ENCODE measurements around the gene PHF21A.

Gene PHF21A

DNA sequence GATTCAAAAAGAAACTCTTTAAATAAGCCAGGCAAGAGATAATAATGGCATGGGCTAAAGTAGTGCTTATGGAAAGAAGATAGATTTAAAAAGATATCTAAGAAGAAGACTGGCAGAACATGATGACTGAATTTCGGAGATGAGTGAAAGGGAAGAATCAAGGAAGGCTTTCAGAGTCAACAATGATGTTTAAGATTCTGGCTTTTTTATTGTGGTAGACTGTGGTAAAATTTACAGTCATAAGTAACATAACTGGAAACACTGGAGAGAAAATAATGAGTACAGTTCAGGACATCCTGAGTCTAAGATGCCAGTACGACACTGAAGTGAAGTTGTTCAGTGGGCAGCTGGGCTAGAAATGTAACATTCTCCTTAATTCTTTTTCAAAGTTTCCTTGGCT, 85.2 kb downstream of the PHF21A start:
- Histone ChIP-seq H3K4me2 (ENCODE audit: low read length) (no peak overlapping the region), H3F3A (ENCODE audit: insufficient read depth, low read length) (no peaks in the 10 kb centered on the region), H3K9me3 (ENCODE audit: low read length) (no peaks in the 10 kb centered on the region), H3K27ac (ENCODE audit: low read depth, low read length, poor library complexity, severe bottlenecking) (no peak overlapping the region), H3K9ac (ENCODE audit: low read length) (no peak overlapping the region), H4K20me1 (ENCODE audit: insufficient read depth, low read length) (no peaks in the 10 kb centered on the region), H3K27me3 (ENCODE audit: insufficient read depth, low read length) (no peaks in the 10 kb centered on the region), H3K36me3 (ENCODE audit: insufficient read depth, low read length) (no peaks in the 10 kb centered on the region), H3K79me2 (ENCODE audit: insufficient read depth, low read length) (no peaks in the 10 kb centered on the region), H2AFZ (ENCODE audit: low read length) (no peak overlapping the region), H3K4me1 (ENCODE audit: insufficient read depth, low read length, severe bottlenecking) (no peaks in the 10 kb centered on the region), H3K4me3 (ENCODE audit: low read depth, low read length, poor library complexity, severe bottlenecking) (no peak overlapping the region), H3K9me2 (ENCODE audit: low read depth, low read length) (no peaks in the 10 kb centered on the region)
- no peak for TF ChIP-seq EZH2 (IDR thresholded peaks at IDR 0.05; ENCODE audit: borderline replicate concordance, low read length)
- TF ChIP-seq, protein P1, sequence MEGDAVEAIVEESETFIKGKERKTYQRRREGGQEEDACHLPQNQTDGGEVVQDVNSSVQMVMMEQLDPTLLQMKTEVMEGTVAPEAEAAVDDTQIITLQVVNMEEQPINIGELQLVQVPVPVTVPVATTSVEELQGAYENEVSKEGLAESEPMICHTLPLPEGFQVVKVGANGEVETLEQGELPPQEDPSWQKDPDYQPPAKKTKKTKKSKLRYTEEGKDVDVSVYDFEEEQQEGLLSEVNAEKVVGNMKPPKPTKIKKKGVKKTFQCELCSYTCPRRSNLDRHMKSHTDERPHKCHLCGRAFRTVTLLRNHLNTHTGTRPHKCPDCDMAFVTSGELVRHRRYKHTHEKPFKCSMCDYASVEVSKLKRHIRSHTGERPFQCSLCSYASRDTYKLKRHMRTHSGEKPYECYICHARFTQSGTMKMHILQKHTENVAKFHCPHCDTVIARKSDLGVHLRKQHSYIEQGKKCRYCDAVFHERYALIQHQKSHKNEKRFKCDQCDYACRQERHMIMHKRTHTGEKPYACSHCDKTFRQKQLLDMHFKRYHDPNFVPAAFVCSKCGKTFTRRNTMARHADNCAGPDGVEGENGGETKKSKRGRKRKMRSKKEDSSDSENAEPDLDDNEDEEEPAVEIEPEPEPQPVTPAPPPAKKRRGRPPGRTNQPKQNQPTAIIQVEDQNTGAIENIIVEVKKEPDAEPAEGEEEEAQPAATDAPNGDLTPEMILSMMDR (IDR thresholded peaks at IDR 0.05; ENCODE audit: low read length) = no peak

DNA sequence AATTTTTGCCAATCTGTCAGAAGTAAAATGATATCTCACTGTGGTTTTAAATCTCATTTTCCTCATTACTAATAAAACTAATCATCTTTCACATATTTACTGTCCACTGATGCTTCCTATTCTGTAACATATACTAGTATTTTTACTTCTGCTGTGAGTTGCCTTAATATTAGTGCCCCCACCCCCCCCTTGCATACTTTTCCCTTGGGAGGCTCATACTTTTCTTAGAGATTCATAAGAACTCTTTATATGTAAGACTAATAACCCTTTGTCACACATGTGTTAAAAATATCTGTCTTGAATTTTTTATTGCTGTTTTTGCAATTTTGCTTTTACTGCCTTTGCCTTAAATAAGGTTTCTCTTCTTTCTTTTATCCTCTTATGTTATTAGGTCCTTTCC, 87.2 kb downstream of the PHF21A start:
- no peaks in the 10 kb centered on the region for H4K20me1 ChIP-seq (ENCODE audit: insufficient read depth, low read length)
- H3K27ac ChIP-seq (ENCODE audit: low read depth, low read length, poor library complexity, severe bottlenecking) = no peak overlapping the region
- H2AFZ ChIP-seq (ENCODE audit: low read length) = no peak overlapping the region
- H3K4me3 ChIP-seq (ENCODE audit: low read depth, low read length, poor library complexity, severe bottlenecking) = no peak overlapping the region
- H3K9me3 ChIP-seq (ENCODE audit: low read length) = no peaks in the 10 kb centered on the region
- no peak overlapping the region for H3K9ac ChIP-seq (ENCODE audit: low read length)
- TF ChIP-seq EZH2 (IDR thresholded peaks at IDR 0.05; ENCODE audit: borderline replicate concordance, low read length) = no peak
- TF ChIP-seq, protein P1 (IDR thresholded peaks at IDR 0.05; ENCODE audit: low read length) = no peak
- H3K79me2 ChIP-seq (ENCODE audit: insufficient read depth, low read length) = no peaks in the 10 kb centered on the region
- H3K4me1 ChIP-seq (ENCODE audit: insufficient read depth, low read length, severe bottlenecking) = no peaks in the 10 kb centered on the region
- H3K27me3 ChIP-seq (ENCODE audit: insufficient read depth, low read length) = no peaks in the 10 kb centered on the region
- no peaks in the 10 kb centered on the region for H3K9me2 ChIP-seq (ENCODE audit: low read depth, low read length)
- no peaks in the 10 kb centered on the region for H3F3A ChIP-seq (ENCODE audit: insufficient read depth, low read length)
- H3K36me3 ChIP-seq (ENCODE audit: insufficient read depth, low read length) = no peaks in the 10 kb centered on the region
- no peak overlapping the region for H3K4me2 ChIP-seq (ENCODE audit: low read length)

DNA sequence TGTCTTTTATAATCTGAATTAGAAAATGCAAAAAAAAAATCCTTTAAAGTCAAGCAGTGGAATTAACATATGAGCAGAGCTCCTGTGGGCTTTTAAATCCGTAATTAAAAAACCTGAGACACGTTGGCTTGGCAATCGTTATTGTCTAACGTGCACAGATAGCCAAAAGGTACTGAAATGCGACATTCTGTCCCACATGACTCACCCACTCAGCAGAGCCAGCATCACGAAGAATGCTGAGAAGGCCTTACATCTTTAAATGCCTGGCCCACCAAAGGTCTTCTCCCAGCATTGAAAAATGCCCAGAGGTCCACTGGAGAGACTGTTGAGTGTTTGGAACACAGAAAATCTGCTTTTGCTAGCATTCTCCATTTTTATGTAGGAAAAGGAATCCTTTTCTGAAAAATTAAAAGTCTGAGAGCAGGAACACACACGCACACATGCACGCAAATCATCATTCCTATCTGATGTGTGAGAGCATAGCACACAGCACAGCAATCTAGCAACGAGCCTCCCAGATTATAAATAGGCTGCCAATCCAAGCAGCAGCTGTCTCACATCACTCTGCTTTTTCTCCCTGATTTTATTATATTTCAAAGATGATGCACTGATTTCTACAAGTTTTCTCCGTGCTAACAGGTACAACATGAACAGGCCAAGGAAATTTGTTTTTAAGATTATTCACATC, 94.5 kb downstream of the PHF21A start:
- Histone ChIP-seq H2AFZ (ENCODE audit: low read length) (no peak overlapping the region), H3K36me3 (ENCODE audit: insufficient read depth, low read length) (no peaks in the 10 kb centered on the region), H3K27ac (ENCODE audit: low read depth, low read length, poor library complexity, severe bottlenecking) (no peak overlapping the region), H3K79me2 (ENCODE audit: insufficient read depth, low read length) (no peaks in the 10 kb centered on the region), H3K9me2 (ENCODE audit: low read depth, low read length) (no peaks in the 10 kb centered on the region), H3K27me3 (ENCODE audit: insufficient read depth, low read length) (no peaks in the 10 kb centered on the region), H3F3A (ENCODE audit: insufficient read depth, low read length) (no peaks in the 10 kb centered on the region), H4K20me1 (ENCODE audit: insufficient read depth, low read length) (no peaks in the 10 kb centered on the region), H3K4me3 (ENCODE audit: low read depth, low read length, poor library complexity, severe bottlenecking) (no peak overlapping the region), H3K4me1 (ENCODE audit: insufficient read depth, low read length, severe bottlenecking) (no peaks in the 10 kb centered on the region), H3K9ac (ENCODE audit: low read length) (no peak overlapping the region), H3K4me2 (ENCODE audit: low read length) (no peak overlapping the region), H3K9me3 (ENCODE audit: low read length) (no peaks in the 10 kb centered on the region)
- TF ChIP-seq, protein P1 (IDR thresholded peaks at IDR 0.05; ENCODE audit: low read length) = no peak
- TF ChIP-seq EZH2 (IDR thresholded peaks at IDR 0.05; ENCODE audit: borderline replicate concordance, low read length) = no peak

All from OCI-LY1 (cell line).